HG03103 (cell line): ENCODE results near the gene IMPG1.

Experiments
- ATAC-seq: cut with Tn5 transposase; IDR thresholded peaks from one replicate; pipeline ENCODE4 v1.9.1; 2021; ENCODE audit warnings: low read depth; ENCODE audit not compliant: unreplicated experiment

The IMPG1 gene, protein sequence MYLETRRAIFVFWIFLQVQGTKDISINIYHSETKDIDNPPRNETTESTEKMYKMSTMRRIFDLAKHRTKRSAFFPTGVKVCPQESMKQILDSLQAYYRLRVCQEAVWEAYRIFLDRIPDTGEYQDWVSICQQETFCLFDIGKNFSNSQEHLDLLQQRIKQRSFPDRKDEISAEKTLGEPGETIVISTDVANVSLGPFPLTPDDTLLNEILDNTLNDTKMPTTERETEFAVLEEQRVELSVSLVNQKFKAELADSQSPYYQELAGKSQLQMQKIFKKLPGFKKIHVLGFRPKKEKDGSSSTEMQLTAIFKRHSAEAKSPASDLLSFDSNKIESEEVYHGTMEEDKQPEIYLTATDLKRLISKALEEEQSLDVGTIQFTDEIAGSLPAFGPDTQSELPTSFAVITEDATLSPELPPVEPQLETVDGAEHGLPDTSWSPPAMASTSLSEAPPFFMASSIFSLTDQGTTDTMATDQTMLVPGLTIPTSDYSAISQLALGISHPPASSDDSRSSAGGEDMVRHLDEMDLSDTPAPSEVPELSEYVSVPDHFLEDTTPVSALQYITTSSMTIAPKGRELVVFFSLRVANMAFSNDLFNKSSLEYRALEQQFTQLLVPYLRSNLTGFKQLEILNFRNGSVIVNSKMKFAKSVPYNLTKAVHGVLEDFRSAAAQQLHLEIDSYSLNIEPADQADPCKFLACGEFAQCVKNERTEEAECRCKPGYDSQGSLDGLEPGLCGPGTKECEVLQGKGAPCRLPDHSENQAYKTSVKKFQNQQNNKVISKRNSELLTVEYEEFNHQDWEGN

DNA sequence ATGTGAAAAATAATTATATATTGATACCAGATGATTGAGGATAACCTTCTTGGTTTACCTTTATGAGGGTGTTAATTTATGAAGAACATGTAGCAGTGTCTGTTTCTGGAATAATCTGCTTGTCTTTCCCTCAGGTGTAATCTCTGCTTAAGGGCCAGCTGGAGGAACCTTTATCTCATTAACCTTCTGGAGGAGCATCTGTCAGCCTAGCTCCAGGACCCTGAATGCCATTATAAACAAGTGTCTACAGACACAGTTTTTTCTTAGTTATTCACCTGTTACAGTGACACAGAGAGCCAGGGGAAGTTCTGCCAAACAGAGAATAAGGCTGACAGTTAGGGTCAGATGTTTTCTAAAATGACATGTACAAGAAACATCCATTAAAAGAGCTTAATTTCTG lies at the start of gene IMPG1:
TSS of gene IMPG1 (minus strand) at position 101 of the 400 bp plus-strand sequence. CDS start 174 bp downstream, outside the sequence.
- no peak for ATAC-seq

DNA sequence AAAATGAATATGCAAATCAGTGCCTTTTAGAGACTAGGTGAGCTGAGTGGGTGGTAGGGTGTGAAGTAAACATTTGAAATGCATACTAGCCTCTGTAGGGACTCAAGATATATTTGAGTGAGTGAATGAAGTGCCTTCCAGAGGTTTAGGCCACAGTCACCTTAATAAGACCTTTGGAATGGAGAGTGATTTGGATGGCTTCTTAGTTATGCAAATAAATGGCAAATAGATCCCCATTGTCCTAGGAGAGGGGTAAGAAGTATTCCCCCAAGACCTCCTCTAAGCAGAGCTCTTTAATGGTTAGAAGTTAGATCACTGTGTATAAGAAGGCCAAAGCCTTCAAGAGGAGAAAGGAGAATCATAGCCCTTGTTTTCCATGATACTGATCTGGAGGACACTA lies 47.8 kb upstream of the IMPG1 start:
- ATAC-seq: no peak

DNA sequence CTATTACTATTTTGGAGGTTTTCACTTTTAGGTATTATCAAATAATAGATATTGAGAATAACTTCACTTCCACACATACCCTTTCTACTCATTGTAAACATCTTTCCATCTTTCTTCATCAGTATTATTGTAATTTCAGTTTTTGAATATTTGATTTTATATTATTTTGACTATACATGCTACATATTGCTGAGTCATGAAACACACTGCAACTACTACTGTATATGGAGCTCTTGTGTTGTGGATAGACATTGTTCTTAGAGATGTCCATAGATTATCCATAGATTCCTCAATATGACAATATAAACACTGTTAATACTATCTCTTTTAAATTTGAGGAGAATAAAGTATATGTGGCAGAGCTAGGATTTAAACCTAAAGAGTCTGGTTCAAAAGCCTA lies 819 bp upstream of the IMPG1 start:
- no peak for ATAC-seq

GRCh38 chr6:76057469-76057868 lies 15.0 kb downstream of the IMPG1 start:
- ATAC-seq: no peak

DNA sequence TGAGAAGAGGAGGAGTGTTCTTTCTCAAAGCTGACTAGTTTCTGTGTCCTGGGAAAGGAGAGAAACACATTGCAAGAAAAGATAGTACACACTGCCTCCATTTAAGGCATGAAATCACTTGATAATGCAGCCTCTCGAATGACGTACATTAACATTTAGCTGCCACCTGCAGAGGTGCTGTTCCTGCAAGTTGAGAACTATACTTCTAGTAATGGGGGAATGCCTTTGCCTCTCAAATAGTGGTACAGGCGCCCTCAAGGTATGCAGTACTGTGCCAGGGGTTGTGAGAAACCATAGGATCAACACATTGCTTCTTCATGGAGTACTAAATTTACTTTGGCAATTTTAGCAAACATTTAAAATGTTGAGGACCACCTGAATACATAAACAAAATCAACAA lies 20.1 kb downstream of the IMPG1 start:
- no peak for ATAC-seq

- ATAC-seq: no peak
Observed at GRCh38 chr6:76043690-76044089, 28.8 kb downstream of the IMPG1 start.

DNA sequence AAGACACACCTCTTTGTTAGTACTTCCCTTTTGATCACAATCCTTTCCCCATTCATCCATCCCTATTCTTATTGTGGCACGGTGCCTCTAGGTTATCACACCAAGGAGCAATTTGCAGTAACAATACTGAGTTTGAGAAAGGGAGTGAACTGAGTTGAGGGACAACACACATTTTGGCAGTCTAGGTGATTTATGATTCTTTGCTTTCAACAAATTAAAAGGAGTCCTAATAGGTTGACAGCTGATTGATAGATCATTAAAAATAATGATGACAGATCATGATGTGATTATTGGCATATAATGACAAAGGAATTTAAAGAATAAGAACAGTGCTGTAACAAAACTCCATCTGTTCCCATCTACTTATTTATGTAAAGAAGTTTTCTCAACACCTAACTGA lies 36.7 kb downstream of the IMPG1 start:
- ATAC-seq: no peak

GRCh38 chr6:76026101-76026500 lies 46.4 kb downstream of the IMPG1 start:
- no peak for ATAC-seq

DNA sequence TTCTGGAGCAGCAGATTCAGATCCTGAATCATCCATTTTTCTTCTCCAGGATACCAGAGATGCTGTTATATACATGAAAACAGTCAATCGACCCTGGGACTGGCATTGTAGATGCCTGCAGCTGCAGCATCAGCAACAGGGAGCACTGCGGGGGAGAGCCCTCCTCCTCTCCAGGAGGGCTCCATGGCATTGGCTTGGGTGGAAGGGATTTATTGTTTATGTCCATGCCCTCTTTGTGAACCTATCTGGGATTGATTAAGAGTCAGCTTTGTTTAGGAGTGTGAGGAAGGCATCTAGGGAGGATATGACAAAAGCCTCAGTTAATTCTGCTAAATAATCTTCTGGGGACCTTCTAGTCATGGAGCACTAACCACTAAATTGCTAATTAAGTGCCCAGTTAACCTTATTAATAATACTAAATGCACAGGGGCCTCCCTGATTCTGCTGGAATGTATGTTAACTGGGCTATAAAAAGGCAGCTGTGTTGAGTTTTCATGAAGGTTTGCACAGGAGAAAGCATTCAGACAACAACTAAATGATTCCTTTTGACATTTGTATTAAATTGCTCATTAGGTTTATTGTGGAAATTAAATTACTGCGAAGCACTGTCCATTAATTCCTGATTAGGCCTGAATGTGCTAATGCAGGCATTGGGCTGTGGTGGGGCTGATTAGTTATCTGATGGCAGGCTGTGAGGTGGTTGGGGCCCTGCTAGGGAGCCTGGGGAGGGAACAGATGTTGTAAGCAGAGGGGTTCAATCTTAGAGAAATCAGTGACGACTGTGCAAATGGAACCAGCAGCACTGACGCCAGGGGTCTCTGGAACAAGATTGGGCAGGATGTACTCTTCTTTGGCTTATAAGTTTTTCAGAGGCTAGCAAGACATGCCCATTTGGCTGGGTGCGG lies 57.6 kb downstream of the IMPG1 start:
- ATAC-seq: no peak

DNA sequence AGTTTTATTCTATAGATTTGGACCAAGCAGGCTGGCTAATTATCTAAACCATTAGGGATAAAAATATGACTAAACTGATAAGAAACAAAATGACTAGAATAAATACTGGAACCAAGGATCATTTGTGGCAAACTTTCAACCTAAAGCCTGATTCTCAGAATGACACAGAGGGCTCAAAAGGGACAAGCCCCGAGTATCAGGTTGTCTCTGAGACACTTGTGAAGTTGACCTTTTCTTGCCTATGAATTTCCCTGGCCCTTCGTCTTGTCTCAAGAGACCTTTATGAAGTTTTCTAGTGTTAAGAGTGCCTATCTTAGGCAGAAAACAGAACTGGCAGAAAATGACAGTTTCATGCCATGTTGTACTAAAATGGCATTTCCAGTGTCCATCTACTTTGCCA lies 68.3 kb downstream of the IMPG1 start:
- no peak for ATAC-seq

DNA sequence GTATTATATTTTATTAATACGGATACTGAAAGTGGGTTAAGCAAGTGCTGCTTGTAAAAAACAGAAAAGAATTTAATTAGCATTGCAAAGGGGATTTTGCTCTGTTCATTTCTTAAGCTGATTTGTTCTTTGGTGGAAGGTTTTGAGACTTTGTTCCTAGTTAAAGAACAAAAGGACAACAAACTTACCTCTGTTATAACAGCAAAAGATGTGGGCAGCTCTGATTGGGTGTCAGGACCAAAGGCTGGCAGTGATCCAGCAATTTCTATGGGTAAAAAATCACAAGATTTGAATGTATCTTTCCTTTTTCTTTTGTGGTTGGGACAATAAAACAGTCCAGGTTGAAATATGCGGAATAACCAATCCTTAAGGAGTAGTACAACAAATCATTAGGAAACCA lies 68.8 kb downstream of the IMPG1 start:
- ATAC-seq: no peak

GRCh38 chr6:76003113-76003512 lies 69.3 kb downstream of the IMPG1 start:
- ATAC-seq: no peak

GRCh38 chr6:76000629-76001028 lies 71.8 kb downstream of the IMPG1 start:
- ATAC-seq: no peak

GRCh38 chr6:75997696-75998095 lies 74.8 kb downstream of the IMPG1 start:
- ATAC-seq: no peak

DNA sequence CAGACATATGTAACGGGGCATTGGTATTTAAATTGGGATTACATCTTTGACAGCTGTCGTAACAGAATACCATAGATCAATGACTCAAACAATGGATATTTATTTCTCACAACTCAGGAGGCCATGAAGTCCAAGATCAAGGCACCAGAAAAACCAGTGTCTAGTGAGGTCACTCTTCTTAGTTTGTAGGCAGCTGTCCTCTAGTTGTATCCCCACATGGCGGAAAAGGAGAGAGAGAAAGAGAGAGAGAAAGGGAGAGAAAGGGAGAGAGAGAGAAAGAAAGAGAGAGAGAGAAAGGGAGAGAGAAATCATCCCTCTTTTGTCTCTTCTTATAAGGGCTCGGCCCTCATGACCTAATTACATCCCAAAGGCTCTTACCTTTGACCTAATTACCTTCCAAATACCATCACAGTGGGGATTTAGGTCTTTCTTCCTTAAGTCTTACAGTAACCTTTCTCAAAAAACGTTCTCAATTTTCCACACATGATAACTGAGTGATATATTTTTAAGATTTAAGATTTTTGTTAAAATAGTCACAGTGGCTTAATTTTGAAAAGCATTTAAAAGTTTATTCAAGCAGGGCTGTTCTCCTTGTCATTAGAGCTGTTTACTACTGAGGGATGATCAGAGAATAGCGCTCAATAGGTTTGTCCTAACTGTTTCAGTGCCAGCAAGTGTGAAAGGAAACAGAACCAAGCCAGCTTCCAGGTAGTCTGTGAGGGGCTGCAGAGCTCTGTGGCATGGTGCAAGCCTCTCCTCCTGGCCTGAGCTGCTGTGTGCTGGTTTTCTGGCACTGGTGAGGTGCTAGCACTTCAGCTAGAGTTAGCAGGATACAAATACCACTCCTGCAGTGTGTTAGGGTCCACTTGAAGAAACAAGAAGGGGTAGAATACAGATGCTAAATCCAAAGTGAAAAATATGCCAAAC lies 79.0 kb downstream of the IMPG1 start:
- no peak for ATAC-seq

GRCh38 chr6:75991941-75992340 lies 80.5 kb downstream of the IMPG1 start:
- ATAC-seq: no peak

GRCh38 chr6:75986935-75987334 lies 85.5 kb downstream of the IMPG1 start:
- no peak for ATAC-seq

DNA sequence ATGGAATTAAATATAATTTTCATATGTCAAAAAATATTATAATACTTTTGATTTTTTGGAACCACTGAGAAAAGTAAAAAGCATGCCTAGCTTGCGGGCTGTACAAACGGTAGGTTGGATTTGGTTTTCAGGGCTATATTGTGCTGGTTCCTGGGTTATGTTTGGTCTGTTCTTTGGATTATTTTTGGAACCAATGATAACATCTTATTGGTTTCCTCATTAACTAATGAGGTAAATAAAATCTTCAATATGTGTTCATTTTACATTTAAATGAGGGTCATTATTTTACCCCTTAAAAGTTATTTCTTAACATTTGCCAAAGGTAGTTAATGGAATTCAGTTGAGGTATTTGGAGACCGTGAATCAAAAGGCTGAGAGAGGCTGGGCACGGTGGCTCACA lies 96.6 kb downstream of the IMPG1 start:
- ATAC-seq: no peak

GRCh38 chr6:75970093-75970492 lies 102.4 kb downstream of the IMPG1 start:
- no peak for ATAC-seq

- ATAC-seq: no peak
Observed at GRCh38 chr6:75968143-75968542, 104.3 kb downstream of the IMPG1 start.
